Uterus (tissue), 2 donors: ENCODE data around the gene UFSP1.

Source experiments
- POLR2A ChIP-seq, 2 donors: fragments of 450-650 bp; IDR thresholded peaks; one replicate each; pipeline ENCODE4 v1.6.1; 2016; ENCODE audit warnings: antibody characterized with exemption in 2 of 2, mild to moderate bottlenecking in 1 of 2, moderate library complexity in 1 of 2
- TF ChIP-seq, protein P1 (sequence below), 4 experiments: fragments of 200-600 bp in 2 of 4; fragments of 450-650 bp in 2 of 4; sonication (generic) in 2 of 4; IDR thresholded peaks; one replicate each; pipeline ENCODE4 v1.5.1; 2016 to 2019; ENCODE audit warnings: antibody characterized with exemption in 4 of 4, mild to moderate bottlenecking in 2 of 4, moderate library complexity in 1 of 4

DNA sequence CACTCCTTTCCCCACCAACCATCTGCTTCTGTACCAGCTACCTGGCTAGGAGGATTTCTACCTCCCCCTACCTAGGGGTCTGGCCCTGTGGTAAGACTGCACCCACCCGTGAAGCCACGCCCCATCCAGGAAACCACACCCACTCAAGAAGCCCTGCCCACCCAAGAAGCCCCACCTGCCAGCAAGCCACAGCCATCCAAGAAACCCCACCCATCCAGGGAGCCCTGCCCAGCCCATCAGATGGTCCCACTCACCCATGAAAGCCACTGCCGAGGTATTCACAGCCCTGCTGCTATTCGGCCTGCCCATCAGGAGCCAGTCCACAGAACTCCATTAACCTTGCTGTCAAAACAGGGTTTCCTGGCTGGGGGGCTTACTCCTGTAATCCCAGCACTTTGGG, 44.2 kb upstream of the UFSP1 start:
- TF ChIP-seq, protein P1, sequence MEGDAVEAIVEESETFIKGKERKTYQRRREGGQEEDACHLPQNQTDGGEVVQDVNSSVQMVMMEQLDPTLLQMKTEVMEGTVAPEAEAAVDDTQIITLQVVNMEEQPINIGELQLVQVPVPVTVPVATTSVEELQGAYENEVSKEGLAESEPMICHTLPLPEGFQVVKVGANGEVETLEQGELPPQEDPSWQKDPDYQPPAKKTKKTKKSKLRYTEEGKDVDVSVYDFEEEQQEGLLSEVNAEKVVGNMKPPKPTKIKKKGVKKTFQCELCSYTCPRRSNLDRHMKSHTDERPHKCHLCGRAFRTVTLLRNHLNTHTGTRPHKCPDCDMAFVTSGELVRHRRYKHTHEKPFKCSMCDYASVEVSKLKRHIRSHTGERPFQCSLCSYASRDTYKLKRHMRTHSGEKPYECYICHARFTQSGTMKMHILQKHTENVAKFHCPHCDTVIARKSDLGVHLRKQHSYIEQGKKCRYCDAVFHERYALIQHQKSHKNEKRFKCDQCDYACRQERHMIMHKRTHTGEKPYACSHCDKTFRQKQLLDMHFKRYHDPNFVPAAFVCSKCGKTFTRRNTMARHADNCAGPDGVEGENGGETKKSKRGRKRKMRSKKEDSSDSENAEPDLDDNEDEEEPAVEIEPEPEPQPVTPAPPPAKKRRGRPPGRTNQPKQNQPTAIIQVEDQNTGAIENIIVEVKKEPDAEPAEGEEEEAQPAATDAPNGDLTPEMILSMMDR (IDR thresholded peaks at IDR 0.05): no peak
- no peak for TF ChIP-seq POLR2A (IDR thresholded peaks at IDR 0.05)
